ENCODE results near the gene PLEKHG4B. TPM values are rescaled to one million over a fixed set of nuclear protein-coding genes. Genes with fewer than 3 reads are reported as not detected.

PLEKHG4B gene
- total RNA-seq, 1 experiment from 2014 or later = 51.4 TPM

DNA sequence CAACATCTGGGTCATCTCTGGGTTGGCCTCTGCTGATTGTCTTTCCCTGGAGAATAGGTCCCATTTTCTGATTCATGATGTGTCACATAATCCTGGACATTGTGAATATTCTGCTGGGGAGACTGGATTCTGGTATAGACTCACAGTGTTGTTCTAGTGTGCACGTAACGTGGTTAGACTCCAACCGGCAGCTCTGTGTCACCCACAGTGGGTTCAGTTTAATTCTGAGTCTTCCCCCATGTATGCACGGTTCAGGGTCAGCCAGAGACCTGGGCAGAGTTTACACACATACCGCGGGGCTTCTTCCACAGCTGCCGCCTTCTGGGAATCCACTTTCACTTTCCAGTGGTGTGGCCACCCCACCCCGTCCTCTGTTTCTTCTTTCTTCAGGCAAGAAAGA, 61.3 kb downstream of the PLEKHG4B start (continued):
- TF ChIP-seq CREB1 (CRISPR knock-in tag; IDR thresholded peaks at IDR 0.05) = no peak
- no peak for TF ChIP-seq ETV6 (CRISPR knock-in tag; IDR thresholded peaks at IDR 0.05)

DNA sequence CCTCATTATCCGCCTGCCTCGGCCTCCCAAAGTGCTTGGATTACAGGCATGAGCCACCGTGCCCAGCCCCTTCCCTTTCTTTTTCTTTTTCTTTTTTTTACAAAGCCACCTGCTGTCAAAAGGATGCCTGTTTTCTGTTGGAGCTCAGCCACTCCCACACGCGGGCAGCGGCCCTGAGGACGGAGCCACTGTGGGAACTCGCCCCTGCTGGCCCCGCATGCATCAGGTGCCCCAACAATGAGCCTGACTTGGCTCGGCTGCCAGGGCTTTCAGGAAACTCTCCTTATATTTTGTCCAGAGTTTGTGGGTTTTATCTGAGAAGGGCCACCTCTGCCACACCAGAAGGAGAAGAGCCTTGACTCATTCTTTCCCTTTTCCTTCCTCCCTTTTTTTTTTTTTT, 62.3 kb downstream of the PLEKHG4B start:
- peaks cover 72% of the 10 kb centered on the region for H3K36me3 Mint-ChIP-seq
- H3K4me3 Mint-ChIP-seq = no peak overlapping the region
- H3K9me3 Mint-ChIP-seq = no peaks in the 10 kb centered on the region
- TF ChIP-seq GTF2I (CRISPR knock-in tag; conservative IDR thresholded peaks at IDR 0.05) (no peak), NR2C2 (CRISPR knock-in tag; IDR thresholded peaks at IDR 0.05) (no peak), TP53 (CRISPR knock-in tag; IDR thresholded peaks at IDR 0.05) (no peak)
- TF ChIP-seq, protein P1, sequence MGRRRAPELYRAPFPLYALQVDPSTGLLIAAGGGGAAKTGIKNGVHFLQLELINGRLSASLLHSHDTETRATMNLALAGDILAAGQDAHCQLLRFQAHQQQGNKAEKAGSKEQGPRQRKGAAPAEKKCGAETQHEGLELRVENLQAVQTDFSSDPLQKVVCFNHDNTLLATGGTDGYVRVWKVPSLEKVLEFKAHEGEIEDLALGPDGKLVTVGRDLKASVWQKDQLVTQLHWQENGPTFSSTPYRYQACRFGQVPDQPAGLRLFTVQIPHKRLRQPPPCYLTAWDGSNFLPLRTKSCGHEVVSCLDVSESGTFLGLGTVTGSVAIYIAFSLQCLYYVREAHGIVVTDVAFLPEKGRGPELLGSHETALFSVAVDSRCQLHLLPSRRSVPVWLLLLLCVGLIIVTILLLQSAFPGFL (CRISPR knock-in tag; IDR thresholded peaks at IDR 0.05; ENCODE audit: borderline replicate concordance) = no peak
- TF ChIP-seq, protein P2, sequence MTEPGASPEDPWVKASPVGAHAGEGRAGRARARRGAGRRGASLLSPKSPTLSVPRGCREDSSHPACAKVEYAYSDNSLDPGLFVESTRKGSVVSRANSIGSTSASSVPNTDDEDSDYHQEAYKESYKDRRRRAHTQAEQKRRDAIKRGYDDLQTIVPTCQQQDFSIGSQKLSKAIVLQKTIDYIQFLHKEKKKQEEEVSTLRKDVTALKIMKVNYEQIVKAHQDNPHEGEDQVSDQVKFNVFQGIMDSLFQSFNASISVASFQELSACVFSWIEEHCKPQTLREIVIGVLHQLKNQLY (CRISPR knock-in tag; IDR thresholded peaks at IDR 0.05) = no peak
- no peak for DNase-seq (ENCODE audit: low spot score)
- peak overlapping the region; percentile 28 for H3K27ac Mint-ChIP-seq
- POLR2A ChIA-PET = no interaction called here
- H3K27me3 Mint-ChIP-seq (ENCODE audit: low read depth) = no peaks in the 10 kb centered on the region
- peaks cover 7% of the 10 kb centered on the region for H3K4me1 Mint-ChIP-seq
- CTCF ChIA-PET = no interaction called here
- no peak for ATAC-seq

DNA sequence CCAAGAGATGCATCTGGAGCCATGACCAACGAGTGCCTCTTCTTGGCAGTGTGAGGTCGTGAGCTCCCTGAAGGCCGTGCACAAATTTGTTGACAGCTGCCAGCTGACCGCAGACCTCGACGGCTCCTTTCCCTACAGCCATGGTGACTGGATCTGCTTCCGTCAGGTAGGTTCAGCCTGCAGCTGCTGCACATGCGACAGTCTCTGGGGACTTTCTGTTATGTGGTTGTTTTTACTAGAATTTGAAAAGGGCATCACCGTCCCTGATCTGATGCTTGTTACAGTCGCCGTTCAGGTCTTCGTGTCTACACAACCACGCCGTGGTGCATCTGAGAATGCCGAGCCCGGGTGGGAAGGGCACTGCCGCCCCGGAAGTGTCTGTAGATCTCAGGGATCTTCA, 62.9 kb downstream of the PLEKHG4B start:
- Mint-ChIP-seq H3K36me3 (peaks cover 71% of the 10 kb centered on the region), H3K27ac (no peak overlapping the region), H3K9me3 (no peaks in the 10 kb centered on the region), H3K4me3 (no peak overlapping the region), H3K4me1 (peaks cover 12% of the 10 kb centered on the region), H3K27me3 (ENCODE audit: low read depth) (no peaks in the 10 kb centered on the region)
- TF ChIP-seq JAZF1 (CRISPR knock-in tag; IDR thresholded peaks at IDR 0.05) = no peak
- no peak for TF ChIP-seq SMAD3 (CRISPR knock-in tag; IDR thresholded peaks at IDR 0.05; ENCODE audit: borderline replicate concordance)
- TF ChIP-seq TEAD1 (CRISPR knock-in tag; IDR thresholded peaks at IDR 0.05) = no peak
- TF ChIP-seq CREM (CRISPR knock-in tag; IDR thresholded peaks at IDR 0.05) = no peak
- no peak for TF ChIP-seq NR2C2 (CRISPR knock-in tag; IDR thresholded peaks at IDR 0.05)
- TF ChIP-seq SMAD4 (CRISPR knock-in tag; IDR thresholded peaks at IDR 0.05) = no peak
- TF ChIP-seq TP53 (CRISPR knock-in tag; IDR thresholded peaks at IDR 0.05) = no peak
- no peak for TF ChIP-seq IRF2 (CRISPR knock-in tag; IDR thresholded peaks at IDR 0.05; ENCODE audit: borderline replicate concordance, low read depth)
- TF ChIP-seq, protein P3, sequence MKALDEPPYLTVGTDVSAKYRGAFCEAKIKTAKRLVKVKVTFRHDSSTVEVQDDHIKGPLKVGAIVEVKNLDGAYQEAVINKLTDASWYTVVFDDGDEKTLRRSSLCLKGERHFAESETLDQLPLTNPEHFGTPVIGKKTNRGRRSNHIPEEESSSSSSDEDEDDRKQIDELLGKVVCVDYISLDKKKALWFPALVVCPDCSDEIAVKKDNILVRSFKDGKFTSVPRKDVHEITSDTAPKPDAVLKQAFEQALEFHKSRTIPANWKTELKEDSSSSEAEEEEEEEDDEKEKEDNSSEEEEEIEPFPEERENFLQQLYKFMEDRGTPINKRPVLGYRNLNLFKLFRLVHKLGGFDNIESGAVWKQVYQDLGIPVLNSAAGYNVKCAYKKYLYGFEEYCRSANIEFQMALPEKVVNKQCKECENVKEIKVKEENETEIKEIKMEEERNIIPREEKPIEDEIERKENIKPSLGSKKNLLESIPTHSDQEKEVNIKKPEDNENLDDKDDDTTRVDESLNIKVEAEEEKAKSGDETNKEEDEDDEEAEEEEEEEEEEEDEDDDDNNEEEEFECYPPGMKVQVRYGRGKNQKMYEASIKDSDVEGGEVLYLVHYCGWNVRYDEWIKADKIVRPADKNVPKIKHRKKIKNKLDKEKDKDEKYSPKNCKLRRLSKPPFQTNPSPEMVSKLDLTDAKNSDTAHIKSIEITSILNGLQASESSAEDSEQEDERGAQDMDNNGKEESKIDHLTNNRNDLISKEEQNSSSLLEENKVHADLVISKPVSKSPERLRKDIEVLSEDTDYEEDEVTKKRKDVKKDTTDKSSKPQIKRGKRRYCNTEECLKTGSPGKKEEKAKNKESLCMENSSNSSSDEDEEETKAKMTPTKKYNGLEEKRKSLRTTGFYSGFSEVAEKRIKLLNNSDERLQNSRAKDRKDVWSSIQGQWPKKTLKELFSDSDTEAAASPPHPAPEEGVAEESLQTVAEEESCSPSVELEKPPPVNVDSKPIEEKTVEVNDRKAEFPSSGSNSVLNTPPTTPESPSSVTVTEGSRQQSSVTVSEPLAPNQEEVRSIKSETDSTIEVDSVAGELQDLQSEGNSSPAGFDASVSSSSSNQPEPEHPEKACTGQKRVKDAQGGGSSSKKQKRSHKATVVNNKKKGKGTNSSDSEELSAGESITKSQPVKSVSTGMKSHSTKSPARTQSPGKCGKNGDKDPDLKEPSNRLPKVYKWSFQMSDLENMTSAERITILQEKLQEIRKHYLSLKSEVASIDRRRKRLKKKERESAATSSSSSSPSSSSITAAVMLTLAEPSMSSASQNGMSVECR (CRISPR knock-in tag; IDR thresholded peaks at IDR 0.05; ENCODE audit: borderline replicate concordance) = no peak
- TF ChIP-seq, protein P2 (CRISPR knock-in tag; IDR thresholded peaks at IDR 0.05) = no peak
- TF ChIP-seq NR3C1 (CRISPR knock-in tag; conservative IDR thresholded peaks at IDR 0.05; ENCODE audit: low read depth) = no peak
- no peak for ATAC-seq
- ChIA-PET CTCF (no interaction called here), POLR2A (no interaction called here)
- no peak for DNase-seq (ENCODE audit: low spot score)

All from WTC11 (cell line).